BE2C (cell line): ENCODE measurements around the gene CELA3A.

Source experiments
- DNase-seq: peaks from one replicate; pipeline ENCODE4 v3.0.0-alpha.2; 2020
- H3K27me3 ChIP-seq: fragments of 250-450 bp; sonication (Bioruptor Pico); 2 replicates; pipeline ENCODE4 v1.5.1; 2020; ENCODE audit warnings: mild to moderate bottlenecking
- H3K36me3 ChIP-seq: fragments of 250-450 bp; sonication (Bioruptor Pico); 2 replicates; pipeline ENCODE4 v1.5.1; 2020; ENCODE audit warnings: mild to moderate bottlenecking
- H3K4me1 ChIP-seq: fragments of 250-450 bp; sonication (Bioruptor Pico); 2 replicates; pipeline ENCODE4 v1.5.1; 2020
- H3K4me3 ChIP-seq: 2 replicates; pipeline ENCODE4 v1.5.1; 2011; ENCODE audit warnings: low read depth, low read length
- H3K9me3 ChIP-seq: fragments of 250-450 bp; sonication (Bioruptor Pico); 2 replicates; pipeline ENCODE4 v1.5.1; 2020
- CTCF ChIP-seq: IDR thresholded peaks from 2 replicates; pipeline ENCODE4 v1.5.1; 2012; ENCODE audit warnings: mild to moderate bottlenecking, low read depth, low read length

The CELA3A gene

DNA sequence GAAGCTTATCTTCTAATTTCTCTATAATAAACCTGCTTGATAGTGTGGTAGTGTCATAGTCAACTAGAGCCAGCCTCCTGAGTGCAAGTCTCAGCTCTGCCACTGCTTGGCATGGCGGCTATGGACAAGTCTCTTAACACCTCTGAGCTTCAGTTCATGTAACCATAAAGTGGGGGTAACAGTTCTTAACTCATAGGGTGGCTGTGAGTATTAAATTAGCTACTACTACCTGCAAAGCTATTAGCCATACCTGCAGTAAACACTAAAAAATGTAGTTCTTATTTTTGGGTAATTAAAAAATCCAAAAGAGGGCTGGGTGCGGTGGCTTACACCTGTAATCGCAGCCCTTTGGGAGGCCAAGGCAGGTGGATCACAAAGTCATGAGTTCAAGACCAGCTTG, 48.9 kb downstream of the CELA3A start:
- no peaks in the 10 kb centered on the region for H3K9me3 ChIP-seq
- DNase-seq: no peak
- TF ChIP-seq CTCF: no peak
- no peak overlapping the region for H3K4me3 ChIP-seq
- no peaks in the 10 kb centered on the region for H3K27me3 ChIP-seq
- H3K36me3 ChIP-seq: no peaks in the 10 kb centered on the region
- no peaks in the 10 kb centered on the region for H3K4me1 ChIP-seq

DNA sequence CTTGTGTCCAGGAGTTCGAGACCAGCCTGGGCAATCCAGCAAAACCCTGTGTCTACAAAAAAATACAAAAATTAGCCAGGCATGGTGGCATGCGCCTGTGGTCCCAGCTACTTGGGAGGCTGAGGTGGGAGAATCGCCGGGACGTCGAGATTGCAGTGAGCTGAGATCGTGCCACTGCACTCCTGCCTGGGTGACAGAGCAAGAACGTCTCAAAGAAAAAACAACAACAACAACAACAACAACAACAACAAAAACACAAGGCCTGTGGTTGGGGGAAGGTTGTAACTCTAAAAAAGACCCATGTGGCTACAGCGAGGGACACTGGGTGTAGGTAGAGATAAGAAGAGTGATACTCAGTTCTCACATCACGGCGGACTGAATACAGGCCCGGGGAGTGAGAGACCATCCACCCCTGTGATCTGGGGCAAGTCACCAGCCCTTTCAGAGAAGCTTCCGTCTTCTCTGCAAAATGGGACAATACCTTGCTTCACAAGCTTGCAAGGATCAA, 50.2 kb downstream of the CELA3A start:
- no peaks in the 10 kb centered on the region for H3K4me1 ChIP-seq
- DNase-seq: no peak
- H3K9me3 ChIP-seq: no peaks in the 10 kb centered on the region
- no peak for TF ChIP-seq CTCF
- H3K36me3 ChIP-seq: no peaks in the 10 kb centered on the region
- no peaks in the 10 kb centered on the region for H3K27me3 ChIP-seq
- no peak overlapping the region for H3K4me3 ChIP-seq

- Histone ChIP-seq H3K27me3 (no peaks in the 10 kb centered on the region), H3K9me3 (no peaks in the 10 kb centered on the region), H3K4me1 (no peaks in the 10 kb centered on the region), H3K4me3 (peak within 1 kb of the TSS; percentile 64), H3K36me3 (no peaks in the 10 kb centered on the region)
- DNase-seq: peak; percentile 93
- TF ChIP-seq CTCF: no peak
These were observed 50.9 kb downstream of the CELA3A start, which contains the start of gene CDC42 for GRCh38 chr1:22052115-22053016. TSS of gene CDC42 (plus strand) at chr1:22052709. CDS start at chr1:22078479, 25,770 bp downstream.

DNA sequence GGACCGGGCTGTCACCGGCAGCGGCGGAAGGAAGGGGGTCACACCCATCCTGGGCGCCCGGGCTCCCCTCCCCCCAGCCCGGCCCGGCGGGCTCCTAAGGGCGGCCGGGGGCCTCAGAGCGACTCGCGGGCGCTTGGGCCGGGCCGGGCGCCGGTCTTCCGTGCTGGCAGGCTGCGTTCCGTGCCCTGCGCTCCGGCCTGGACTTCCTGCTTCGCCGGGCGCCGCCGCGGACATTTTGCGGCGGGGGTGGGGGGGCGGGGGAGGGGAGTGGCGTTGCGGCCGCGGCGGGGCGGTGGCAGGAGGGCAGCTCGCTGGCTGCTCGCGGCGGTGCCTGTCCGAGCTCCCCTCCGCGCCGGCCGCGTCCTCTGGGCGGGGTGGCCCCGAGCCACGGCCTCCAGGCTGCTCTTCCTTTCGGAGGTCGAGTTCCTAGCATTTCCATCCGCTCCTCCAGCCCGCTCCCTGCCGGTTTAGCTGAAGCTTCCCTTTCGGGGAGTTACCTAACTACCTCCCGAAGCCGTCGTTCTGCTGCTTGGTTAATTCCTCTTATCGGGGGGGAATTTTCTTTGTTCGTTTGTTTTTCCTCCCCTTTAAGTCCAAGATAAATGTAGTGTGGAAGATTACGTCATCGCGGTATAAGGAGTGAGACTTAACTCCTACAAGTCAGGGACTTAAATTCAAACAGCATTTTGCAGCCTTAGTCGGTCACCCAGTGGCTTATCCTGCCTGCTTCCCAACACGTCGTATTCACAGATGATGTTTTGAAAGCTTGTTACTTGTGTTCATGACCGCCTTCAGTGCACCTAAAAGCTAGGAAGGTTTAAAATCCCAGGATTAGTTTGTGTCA, 51.8 kb downstream of the CELA3A start:
- peak; percentile 39 for DNase-seq
- no peak for TF ChIP-seq CTCF
- Histone ChIP-seq H3K4me3 (peak overlapping the region; percentile 64), H3K9me3 (no peaks in the 10 kb centered on the region), H3K27me3 (no peaks in the 10 kb centered on the region), H3K36me3 (no peaks in the 10 kb centered on the region), H3K4me1 (no peaks in the 10 kb centered on the region)

DNA sequence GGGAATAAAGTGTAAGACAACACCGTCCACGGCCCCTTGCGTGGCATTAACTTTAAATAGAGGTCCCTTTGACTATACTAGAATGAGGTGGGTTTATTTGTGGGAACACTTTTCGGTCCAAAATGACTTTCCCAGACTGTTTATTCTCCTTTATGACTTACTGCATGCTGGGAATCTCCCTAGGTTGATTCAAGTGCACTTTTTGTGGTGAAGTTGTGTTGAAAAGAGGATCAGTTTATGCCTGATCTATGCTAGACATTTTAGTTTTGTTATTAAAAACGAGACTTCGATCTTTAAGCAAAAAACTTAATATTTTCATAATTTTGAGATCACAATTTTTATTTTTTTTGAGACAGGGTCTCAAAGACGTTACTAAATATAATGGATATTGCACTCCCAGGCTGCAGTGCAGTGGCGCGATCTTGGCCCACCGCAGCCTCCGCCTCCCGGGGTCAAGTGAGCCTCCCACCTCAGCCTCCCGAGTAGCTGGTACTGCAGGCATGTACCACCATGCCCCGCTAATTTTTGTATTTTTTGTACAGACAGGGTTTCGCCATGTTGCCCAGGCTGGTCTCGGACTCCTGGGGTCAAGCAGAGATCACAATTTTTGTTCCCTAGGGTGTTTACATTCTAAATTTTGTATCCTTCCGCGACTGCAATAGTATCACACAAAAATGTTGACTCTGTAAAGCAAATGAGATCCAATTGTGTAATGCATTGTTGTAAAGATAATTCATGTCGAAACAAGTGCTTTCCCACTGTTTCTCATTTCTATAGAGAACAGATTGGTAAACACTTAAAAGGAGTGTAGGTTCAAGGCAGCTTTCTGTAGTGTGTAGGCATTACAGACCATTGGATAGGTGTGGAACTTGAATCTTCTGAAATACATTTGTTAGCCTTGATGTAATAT, 52.7 kb downstream of the CELA3A start:
- H3K36me3 ChIP-seq: no peaks in the 10 kb centered on the region
- no peak for DNase-seq
- H3K4me1 ChIP-seq: no peaks in the 10 kb centered on the region
- H3K27me3 ChIP-seq: no peaks in the 10 kb centered on the region
- H3K9me3 ChIP-seq: no peaks in the 10 kb centered on the region
- no peak for TF ChIP-seq CTCF
- H3K4me3 ChIP-seq: peak overlapping the region; percentile 64
